Stimulated activated CD4-positive, alpha-beta T cell treated with anti-CD3 and anti-CD28 coated beads, Interleukin-2, amount 100 ng/mL, for 48 hours (primary cell): ENCODE results near the gene DAPK3.
"Not testable (repeated sequence)": the region's sequence is repeated elsewhere in the genome, so short reads cannot be mapped to it uniquely, and the experiment has no call there.

Source experiments
- DNase-seq, 2 donors: peaks; one replicate each; pipeline ENCODE4 v3.0.0-alpha.2; 2020

Gene DAPK3

GRCh38 chr19:3952755-3953276 lies 18.1 kb downstream of the DAPK3 start:
- DNase-seq, result not testable (repeated sequence)

GRCh38 chr19:3950871-3951861 lies 19.7 kb downstream of the DAPK3 start:
- no peak for DNase-seq

DNA sequence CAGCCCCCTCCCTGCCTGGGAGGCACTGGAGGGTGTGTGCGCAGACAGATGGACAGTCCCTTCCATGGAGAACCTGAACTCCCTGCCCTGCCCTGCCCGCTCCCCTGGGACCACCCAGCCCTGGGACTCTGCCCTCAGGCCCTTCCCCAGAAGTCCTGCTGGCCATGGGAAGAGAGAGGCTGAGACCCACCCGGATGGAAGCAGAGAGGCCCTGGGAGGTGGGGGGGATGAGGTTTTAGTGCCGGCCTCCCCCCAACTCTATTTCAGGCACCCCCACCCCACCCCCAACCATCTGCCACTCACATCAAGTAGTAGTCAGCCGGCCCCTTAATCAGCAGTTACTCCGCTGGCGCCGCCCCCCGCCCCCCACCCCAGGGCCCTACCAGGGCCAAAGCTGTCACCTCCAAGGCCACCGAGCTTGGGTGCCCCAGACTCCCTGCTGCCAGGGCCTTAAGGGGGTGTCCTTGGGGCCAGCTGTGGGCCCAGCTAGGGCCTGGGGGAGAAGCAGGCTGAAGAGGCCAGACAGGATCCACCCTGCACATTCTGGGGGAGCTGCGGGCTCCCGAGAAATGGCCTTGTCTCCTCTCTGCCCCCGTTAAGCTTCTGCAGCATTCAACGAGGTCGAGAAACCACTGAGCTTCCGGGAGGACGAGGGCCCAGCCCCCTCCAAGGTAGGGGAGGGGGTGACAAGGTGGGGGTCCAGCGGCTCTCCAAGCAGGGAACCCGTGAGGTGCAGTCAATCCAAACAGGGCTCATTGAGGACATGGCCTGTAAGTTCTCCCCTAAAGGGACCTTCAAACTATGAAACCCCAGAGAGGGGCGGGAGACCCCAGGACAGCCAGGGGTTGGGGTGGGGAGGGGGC lies 20.7 kb downstream of the DAPK3 start:
- DNase-seq, result no peak

DNA sequence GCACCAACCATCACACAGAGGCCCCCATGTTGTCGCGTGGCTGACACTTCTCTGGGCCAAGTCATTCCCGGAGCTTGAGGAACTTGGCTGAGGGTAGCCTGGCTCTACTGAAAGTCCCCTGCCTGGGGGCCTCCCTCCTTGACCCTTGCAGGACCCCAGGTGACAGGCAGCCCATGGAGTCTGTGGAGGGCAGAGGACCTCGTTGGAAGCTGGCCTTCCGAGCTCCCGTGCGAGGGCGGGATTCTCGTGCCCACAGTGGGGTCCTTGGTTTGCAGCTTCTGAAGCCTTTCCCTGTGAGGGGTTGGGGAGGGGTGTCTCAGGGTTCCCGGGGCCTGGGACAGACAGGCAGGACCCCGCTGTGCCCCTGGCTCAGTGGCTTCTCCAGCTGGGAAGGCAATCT lies 21.6 kb downstream of the DAPK3 start:
- DNase-seq, result no peak

GRCh38 chr19:3947316-3947933 lies 23.5 kb downstream of the DAPK3 start:
- DNase-seq, result not testable (repeated sequence)

- no peak for DNase-seq
Observed at GRCh38 chr19:3945838-3946237, 25.1 kb downstream of the DAPK3 start.

DNA sequence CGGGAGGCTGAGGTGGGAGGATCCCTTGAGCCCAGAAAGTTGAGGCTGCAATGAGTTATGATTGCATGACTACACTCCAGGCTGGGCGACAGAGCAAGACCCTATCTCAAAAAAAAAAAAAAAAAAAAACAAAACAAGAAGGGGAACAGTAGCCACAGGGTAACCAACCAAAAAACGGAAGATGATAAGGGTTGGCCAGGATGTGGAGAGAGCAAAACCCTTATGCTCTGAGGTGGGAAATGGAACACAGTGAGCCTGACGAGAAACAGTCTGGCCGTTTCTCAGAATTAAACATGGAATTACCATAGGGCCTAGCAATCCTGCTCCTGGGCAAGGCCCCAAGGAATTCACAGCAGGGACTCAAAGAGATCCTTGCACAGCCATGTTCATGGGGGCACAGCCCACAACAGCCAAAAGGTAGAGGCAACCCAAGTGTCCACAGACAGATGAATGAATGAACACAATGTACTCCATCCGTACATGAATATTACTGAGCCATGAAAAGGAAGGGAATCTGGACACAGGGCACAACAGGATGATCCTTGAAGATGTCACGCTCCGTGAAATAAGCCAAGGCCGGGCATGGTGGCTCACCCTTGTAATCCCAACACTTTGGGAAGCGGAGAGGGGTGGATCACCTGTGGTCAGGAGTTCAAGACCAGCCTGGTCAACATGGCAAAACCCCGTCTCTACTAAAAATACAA lies 26.7 kb downstream of the DAPK3 start:
- DNase-seq, result no peak

- DNase-seq, result no peak
Observed at GRCh38 chr19:3942790-3943409, 28.0 kb downstream of the DAPK3 start.

DNA sequence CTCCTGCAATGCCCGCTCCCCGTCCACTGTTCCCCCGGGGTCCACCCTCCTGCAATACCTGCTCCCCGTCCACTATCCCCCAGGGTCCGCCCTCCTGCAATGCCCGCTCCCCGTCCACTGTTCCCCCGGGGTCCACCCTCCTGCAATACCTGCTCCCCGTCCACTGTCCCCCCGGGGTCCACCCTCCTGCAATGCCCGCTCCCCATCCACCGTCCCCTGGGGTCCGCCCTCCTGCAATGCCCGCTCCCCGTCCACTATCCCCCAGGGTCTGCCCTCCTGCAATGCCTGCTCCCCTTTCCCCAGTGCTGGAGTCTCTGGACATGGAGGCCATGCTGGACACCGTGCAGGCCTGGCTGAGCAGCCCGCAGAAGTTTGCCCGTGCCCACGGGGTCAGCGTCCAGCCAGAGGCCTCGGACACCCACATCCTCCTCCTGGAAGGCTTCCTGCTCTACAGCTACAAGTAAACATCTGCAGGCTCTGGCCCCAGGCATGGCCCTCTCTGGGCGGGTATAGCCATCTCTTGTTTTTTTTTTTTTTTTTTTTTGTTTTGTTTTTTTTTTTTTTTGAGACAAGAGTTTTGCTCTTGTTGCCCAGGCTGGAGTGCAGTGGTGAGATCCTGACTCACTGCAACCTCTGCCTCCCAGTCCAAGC lies 32.5 kb downstream of the DAPK3 start:
- DNase-seq, result not testable (repeated sequence)

DNA sequence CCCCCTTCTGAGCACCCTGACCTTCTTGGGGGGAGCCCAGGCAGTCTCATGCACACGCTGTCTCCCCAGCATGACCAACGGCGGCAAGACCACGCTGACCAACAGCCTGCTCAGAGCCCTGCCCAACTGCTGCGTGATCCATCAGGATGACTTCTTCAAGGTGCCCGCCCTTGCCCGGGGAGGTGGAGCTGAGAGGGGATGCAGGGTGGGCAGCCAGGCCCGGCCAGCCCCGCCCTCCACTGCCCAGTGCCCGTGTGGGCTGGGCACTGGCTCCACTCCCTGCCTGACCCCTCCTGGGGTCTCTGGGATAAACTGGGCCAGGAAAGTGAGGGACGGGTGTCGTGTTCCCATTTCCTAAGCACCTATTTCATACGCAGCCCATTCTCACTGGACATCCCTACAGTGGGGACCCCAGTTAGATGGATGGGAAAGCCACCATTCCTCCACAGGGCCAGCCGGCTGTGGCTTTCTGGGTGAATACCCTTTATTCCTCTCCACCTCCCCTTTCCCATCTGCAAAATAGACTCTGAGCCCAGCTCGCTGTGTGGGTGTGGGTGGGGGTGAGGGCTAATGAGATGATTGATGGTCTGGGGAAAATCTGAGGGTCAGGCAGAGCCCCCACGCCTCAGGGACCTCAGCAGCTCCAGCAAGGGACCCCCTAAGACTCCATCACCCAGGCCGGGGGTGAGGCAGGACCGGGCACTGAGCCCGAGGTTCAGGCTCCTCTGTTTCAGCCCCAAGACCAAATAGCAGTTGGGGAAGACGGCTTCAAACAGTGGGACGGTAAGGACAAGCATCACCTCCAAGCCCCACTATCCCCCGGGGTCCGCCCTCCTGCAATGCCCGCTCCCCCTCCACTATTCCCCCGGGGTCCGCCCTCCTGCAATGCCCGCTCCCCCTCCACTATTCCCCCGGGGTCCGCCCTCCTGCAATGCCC lies 34.1 kb downstream of the DAPK3 start:
- DNase-seq, result no peak

DNA sequence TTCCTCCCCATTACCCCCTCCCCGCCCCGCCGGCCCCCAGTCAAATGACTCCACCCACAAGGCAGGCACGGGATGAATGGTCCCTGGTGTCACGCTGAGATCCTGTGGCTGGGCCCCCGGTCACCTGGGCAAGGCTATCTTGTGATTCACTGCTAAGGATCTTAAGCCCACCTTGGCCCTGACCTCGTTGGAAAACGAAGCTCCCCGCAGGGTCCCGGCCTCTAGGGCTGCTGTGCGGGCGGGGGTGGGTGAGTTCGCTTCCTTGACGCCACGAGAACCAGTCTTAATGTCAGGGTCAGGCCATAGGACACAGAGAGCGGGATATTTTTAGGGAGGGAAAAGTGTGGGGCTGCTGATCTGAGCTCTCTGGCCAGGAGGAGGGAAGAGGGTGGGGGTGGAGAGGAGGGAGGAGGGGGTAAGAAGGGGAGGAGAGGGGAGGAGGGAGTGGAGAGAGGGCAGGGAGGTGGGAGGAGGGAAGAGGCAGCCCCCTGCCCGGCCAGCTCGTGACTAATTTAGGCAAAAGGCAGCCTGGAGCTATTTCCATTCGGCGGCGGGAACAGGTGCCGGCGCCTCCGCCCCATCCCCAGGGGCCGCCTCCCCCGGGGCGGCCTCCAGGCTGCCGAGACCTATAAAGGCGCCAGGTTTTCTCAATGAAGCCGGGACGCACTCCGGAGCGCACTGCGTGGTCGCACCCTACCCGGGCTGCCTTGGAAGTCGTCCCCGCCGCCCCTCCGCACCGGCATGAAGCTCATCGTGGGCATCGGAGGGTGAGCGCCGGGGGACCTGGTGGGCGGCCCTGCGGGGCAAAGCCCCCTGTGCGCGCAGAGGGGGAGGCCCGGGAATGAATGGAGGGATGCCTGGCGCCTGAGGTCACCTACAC lies 37.7 kb downstream of the DAPK3 start, which contains the start of gene NMRK2:
Gene NMRK2 (plus strand): TSS at position 139 of the 880 bp plus-strand sequence. CDS start 603 bp downstream, at position 742.
- DNase-seq, result no peak

DNA sequence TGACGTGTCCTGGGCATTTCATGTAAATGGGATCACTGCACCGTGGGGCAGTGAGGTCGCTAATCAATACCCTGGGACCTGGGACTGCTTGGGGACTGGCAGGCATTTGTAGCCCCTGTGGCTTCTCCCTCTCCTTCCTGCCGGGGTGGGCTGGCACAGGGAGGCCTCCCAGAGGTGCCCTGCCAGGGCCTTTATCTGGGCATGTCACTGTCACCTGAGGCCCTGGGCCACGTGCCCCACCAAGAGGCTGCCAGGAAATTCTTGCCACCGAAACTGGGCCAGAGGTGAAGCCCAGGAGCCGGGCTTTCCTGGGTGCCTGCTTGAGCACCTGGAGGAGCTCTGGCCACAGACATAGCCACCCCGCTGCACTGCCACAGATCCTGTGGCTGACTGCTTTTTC lies 39.9 kb downstream of the DAPK3 start:
- DNase-seq, result no peak

DNA sequence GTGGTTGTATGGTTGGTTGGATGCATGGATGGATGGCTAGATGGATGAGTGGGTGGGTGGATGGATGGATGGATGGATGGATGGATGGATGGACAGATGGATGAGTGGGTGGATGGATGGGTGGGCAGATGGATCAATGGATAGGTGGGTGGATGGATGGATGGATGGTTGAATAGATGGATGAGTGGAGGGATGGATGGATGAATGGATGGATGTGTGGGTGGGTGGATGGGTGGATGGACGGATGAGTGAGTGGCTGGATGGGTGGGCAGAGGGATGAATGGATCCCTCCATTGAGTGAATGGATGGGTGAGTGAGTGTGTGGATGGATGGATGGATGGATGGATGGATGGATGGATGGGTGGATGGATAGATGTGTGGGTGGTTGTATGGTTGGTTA lies 47.0 kb downstream of the DAPK3 start:
- DNase-seq, result no peak

GRCh38 chr19:3923096-3923758 lies 47.7 kb downstream of the DAPK3 start:
- DNase-seq, result no peak

DNA sequence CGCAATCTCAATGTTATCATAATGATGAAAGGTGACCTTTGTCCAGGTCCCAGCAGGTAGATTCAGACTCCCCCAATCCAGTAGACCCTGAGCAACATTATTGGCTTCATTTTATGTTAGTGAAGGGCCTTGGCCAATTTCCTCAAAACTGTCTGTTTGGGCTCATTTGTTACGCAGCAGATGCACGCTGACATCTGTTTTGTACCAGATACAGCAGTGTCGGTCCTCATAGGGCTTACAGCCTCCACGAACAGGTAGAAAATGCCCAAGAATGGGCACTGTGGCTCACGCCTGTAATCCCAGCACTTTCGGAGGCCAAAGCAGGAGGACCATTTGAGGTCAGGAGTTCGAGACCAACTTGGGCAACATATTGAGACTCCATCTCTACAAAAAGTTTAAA lies 51.1 kb downstream of the DAPK3 start:
- DNase-seq, result no peak

GRCh38 chr19:3916033-3916432 lies 54.9 kb downstream of the DAPK3 start:
- no peak for DNase-seq

DNA sequence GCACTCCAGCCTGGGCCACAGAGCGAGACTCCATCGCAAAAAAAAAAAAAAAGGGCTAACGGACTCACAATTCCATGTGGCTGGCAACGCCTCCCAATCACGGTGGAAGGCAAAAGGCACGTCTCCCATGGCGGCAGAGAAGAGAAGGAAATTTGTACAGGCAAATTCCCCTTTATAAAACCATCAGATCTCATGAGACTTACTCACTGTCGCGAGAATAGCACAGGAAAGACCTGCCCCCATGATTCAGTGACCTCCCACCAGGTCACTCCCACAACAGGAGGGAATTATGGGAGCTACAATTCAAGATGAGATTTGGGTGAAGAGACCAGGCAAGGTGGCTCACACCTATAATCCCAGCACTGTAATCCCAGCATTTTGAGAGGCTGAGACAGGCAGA lies 56.7 kb downstream of the DAPK3 start:
- no peak for DNase-seq

DNA sequence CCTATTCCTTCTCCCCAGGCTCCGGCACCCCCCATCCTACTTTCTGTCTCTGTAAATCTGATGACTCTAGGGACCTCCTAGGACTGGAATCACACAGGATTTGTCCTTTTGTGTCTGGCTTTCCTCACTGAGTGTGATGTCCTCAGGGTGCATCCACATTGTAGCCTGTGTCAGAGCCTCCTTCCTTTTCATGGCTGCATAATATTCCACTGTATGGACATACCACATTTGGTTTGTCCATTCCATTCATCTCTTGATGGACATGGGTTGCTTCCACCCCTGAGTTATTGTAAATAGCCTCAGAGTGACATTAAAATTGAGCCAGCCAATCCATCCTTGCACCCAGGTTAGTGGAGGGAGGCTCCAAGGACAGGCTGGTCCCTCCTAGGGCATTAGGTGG lies 60.8 kb downstream of the DAPK3 start:
- no peak for DNase-seq
